HG03342 (cell line): Measurements from ENCODE around the gene POP4.

Experiments used
- ATAC-seq: cut with Tn5 transposase; IDR thresholded peaks from one replicate; pipeline ENCODE4 v1.9.1; 2021; ENCODE audit warnings: mild to moderate bottlenecking, moderate library complexity; ENCODE audit not compliant: unreplicated experiment

The POP4 gene

GRCh38 chr19:29576761-29577648 lies 29.1 kb upstream of the POP4 start:
- peak; percentile 53 for ATAC-seq

GRCh38 chr19:29577649-29577963 lies 28.5 kb upstream of the POP4 start:
- ATAC-seq: no peak

GRCh38 chr19:29578349-29578748 lies 27.7 kb upstream of the POP4 start:
- ATAC-seq: no peak

DNA sequence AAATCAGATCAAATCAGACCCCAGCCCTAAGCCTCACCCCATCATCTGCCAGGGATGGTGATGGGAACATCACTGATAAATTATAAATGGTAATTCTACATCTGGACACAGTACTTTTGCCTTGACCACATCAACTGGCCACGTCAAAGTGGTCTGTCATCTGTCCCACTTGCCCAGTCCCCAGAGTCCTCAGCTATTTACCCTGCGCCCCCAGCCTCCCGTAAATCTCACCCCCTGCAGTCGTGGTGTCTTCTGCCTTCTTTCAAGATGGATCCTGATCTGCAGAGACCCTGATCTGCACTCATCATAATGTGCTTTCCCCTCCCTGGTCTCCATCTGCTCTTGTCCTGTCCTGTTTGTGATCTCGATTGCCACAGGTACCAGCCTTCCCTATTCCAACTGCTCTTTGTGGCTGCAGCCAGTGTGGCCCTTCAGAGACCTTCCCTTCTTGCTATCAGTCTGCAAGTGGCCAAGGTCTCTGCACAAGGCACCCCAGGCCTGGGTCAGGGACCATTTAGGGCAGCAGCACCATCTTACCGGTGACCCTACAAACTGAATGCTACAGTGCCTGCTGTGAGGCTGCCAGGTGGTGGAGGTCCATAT lies 26.7 kb upstream of the POP4 start:
- no peak for ATAC-seq

DNA sequence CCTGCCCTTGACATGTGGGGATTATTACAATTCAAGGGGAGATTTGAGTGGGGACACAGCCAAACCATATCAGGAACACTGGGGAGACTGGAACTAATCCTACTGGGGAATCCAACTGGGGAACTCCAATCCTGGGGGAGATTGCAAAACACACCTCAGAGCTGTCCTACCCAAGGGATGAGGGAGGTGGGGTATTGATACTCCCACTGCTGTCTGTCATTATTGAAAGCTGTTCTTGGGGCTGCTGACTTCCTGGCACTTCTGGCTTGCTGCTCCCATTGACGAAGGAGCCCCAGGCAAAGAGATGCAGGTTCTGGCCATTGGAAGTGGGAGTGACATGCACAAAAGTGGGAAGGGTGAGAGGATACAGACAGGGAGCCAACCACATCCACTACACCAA lies 24.7 kb upstream of the POP4 start:
- no peak for ATAC-seq

DNA sequence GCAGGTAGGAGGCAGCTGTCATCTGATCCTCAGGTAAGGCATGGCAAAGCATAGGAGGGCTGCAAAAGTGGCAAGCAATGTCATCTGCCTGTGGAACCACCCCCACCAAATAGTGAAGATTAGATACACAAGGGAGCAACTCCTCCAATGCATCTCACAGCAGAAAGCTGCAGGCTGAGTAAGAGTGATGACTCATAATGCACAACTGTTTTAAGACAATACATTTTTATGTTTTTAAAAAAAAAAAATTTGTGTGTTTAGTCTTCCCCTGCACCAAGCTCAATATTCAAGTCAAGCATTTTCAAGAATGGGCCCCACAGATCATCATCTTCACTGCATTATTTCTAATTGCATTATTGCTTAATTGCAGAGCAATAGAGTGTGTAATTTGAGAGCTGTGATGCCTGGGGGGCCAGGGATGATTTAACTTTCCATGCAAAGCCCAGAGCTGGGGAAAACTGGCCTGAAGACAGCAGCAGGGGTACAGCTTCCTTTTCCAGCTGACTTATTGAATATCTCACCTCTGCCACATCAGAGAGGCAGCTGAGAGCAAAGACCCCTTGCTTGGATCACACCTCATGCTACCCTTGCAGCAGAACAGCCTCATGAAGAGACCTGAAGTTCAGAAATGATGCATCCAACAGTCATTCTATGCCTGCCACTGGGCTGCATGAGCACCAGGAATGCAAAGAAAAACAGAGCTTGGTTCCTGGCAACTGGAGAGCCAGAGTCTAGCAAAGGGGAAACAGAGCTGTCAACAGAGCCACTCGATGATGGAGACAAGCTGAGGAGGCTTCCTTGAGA lies 22.7 kb upstream of the POP4 start:
- no peak for ATAC-seq

DNA sequence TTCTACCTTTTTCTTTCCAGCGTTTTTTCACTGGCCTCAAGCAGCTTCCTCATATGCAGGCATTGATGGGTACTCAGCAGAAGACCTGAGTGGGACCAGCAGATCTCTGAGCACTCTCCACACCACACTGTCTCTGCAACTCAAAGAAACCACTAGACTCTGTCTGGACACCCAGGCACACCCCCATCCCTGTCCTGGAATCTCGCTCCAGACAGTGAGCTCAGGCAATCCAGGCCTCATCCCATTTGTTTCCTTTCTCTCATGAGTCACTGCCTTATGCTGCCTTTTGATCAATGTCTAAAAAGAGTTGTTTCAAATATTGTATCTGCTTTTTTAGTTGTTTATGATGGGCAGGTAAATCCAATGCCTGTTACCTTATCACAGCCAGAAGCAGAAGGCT lies 19.7 kb upstream of the POP4 start:
- ATAC-seq: no peak

- ATAC-seq: no peak
These were observed 19.0 kb upstream of the POP4 start for GRCh38 chr19:29587059-29587458.

DNA sequence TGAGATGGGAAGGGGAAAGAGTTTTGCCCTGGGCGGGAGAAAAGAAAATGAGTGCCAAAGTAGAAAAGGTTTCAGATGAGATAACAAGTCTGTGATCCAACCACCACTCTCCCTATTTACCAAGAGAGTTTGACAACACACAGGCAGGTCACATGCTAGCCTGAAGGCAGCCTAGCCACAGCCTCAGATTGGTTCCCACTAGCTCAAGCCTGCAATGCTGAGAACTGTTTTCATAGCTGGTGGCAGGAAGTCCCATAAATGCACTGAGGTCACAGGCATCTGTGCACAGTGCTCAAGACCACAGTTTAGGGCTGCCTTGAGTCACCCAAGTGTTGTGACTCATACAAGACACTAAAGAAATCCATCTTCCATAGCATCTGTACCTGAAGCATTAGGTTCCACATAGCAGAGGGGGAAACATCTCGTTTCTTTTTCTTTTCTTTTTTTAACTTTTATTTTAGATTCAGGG lies 18.5 kb upstream of the POP4 start:
- peak; percentile 87 for ATAC-seq

GRCh38 chr19:29588095-29588494 lies 18.0 kb upstream of the POP4 start:
- ATAC-seq: no peak

GRCh38 chr19:29590278-29590677 lies 15.8 kb upstream of the POP4 start:
- no peak for ATAC-seq

DNA sequence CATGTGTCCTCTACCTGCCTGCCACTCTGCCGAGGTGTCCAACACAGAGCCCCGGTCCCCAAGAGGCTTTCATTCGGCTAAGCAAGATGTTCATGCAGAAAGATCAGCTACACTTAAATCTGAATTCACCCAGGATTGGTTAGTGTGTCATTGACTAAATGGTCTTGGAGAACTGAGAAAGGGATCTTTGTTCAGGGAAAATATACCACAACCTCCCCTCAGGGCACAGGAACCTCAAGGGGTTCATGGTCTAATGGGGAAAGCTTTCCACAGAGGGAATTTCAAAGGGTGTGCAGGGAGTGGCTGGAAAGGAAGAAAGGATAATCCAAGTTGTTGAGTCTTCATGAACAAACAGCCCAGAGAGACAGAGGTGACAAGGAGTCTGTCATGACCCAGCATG lies 14.4 kb upstream of the POP4 start:
- no peak for ATAC-seq

- ATAC-seq: no peak
These were observed 12.2 kb upstream of the POP4 start for GRCh38 chr19:29593869-29594268.

DNA sequence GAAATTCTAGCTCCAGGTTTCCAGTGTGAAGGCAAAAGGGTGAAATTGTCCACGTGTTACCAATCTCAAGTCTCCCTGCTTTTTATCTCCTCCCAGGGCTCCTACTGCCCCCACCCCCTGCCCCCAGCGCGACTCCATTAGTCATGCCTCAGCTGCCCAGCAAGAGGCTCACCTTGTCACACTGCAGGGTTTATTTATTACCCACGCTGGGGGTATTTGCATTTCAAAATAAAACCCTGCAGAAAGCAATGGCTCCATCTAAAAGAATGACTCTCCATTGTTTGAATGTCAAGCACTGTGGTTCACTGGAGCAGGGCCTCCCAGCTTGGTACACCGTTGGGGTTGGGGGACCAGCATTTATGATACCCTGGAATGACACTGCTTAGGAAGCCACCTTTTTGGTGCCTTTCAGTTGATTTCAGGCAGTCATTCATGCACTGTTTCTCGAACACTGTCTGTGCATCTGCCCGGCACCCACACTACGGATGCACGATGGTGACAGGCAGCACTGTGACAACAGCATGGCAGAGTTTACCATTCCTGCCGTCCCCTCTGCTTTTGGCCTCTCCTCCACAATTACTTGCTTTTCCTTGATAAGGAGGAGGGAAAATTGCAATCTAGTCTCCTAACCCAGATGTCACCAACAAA lies 9.9 kb upstream of the POP4 start:
- no peak for ATAC-seq

DNA sequence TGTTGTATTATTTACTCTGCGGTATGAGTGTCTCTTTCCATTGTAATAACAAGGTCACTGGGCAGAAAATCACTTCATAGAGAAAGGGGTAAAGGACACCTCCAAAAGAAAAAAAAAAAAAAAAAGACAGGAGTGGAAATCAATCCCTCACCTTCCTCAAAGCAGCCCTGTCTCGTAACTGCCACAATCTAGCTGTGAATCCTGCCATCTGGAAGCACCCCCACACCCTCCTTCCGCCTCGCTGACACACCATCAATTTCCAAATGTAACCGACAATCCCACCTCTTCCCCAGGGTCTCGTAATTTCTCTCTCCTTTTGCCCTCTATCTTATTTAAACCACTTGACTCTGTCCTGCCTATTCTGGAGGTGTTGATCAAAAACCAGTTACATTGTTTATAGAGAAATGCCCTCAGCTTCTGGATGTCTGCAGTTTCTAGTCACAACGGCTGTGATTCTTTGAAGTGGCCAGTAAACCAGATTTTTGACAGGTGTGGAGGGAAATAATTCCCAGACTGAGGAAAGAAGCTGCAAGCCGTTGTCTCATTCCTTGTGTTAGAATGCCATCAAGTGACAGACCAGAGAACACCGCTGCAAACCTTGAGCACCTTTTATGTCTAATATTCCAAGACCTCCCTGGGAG lies 9.1 kb upstream of the POP4 start:
- no peak for ATAC-seq

GRCh38 chr19:29598036-29598435 lies 8.0 kb upstream of the POP4 start:
- ATAC-seq: no peak

GRCh38 chr19:29598496-29598895 lies 7.6 kb upstream of the POP4 start:
- no peak for ATAC-seq

DNA sequence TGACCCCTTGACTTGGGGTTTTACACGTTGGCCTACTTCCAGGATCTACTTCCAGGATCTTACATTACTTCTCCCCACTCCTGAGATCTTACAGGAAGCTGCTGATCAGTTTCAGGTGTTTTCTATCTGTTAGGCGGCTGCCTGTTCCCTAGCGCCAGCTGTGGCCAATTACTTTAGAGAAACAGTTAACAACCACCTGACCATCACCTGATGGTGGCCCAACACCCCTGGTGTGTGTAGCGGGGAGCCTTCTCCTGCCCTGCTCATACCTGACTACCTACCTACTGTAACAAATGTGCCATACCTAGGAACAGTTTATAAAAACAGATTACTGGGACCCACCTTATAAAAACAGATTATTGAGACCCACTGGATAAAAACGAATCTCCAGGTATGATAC lies 2.8 kb upstream of the POP4 start:
- ATAC-seq: no peak

GRCh38 chr19:29606420-29606747 lies 301 bp downstream of the POP4 start:
- peak; percentile 2 for ATAC-seq

GRCh38 chr19:29609636-29610035 lies 3.6 kb downstream of the POP4 start:
- ATAC-seq: no peak

DNA sequence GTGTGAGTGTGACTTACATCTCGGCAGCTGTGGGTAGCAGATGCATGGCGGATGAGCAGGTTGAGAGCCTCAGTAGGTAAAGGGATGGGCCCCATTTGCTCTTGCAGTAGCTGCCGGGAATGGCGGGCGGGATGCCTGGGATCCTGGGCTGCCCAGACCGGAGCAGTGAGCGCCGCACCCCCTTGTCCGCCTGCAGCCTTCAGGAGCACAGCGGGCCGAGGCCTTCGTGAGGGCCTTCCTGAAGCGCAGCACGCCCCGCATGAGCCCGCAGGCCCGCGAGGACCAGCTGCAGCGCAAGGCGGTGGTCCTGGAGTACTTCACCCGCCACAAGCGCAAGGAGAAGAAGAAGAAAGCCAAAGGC lies 4.1 kb downstream of the POP4 start:
- no peak for ATAC-seq
